Prostate gland (tissue), 2 donors: ENCODE results near the gene CHIA.

Source experiments
- CTCF ChIP-seq, 4 experiments: fragments of 200-600 bp in 2 of 4; fragments of 450-650 bp in 2 of 4; sonication (generic) in 2 of 4; IDR thresholded peaks; 1 replicate in 3 of 4; 2 replicates in 1 of 4; pipeline ENCODE4 v1.5.1; 2016 to 2019; ENCODE audit warnings: antibody characterized with exemption in 4 of 4, mild to moderate bottlenecking in 2 of 4, moderate library complexity in 2 of 4
- POLR2A ChIP-seq: fragments of 450-650 bp; IDR thresholded peaks from one replicate; pipeline ENCODE4 v1.6.1; 2016; ENCODE audit warnings: antibody characterized with exemption, mild to moderate bottlenecking
- POLR2AphosphoS5 ChIP-seq: sonication (generic); formaldehyde crosslinking; IDR thresholded peaks from one replicate; pipeline ENCODE4 v1.6.1; 2017; ENCODE audit warnings: antibody characterized with exemption

GRCh38 chr1:111290630-111291029 lies at the start of gene CHIA:
- TF ChIP-seq POLR2A (no peak), CTCF (IDR thresholded peaks at IDR 0.05) (no peak), POLR2AphosphoS5 (no peak)
